ENCODE measurements around the gene HLA-B.
"Not testable (repeated sequence)": the region's sequence is repeated elsewhere in the genome, so short reads cannot be mapped to it uniquely, and the experiment has no call there.

Gene HLA-B
- 3,454 to 3,820 reads per million in 2 experiments for total RNA-seq

GRCh38 chr6:31356946-31357466, at the start of gene HLA-B:
HLA-B (minus strand) TSS chr6:31357179; CDS start chr6:31357158, 21 bp downstream.
- peak; percentile 97 for DNase-seq (ENCODE audit: low read depth)

- DNase-seq (ENCODE audit: low read depth): no peak
Observed at GRCh38 chr6:31405996-31406395, 49.0 kb upstream of the HLA-B start.

- not testable (repeated sequence) for DNase-seq (ENCODE audit: low read depth)
Observed at GRCh38 chr6:31404061-31404364, 47.0 kb upstream of the HLA-B start.

- peak; percentile 56 for DNase-seq (ENCODE audit: low read depth)
Observed at GRCh38 chr6:31403283-31404060, 46.5 kb upstream of the HLA-B start, which contains the start of gene MICA. MICA (plus strand) TSS chr6:31403595; CDS start chr6:31403633, 38 bp downstream.

GRCh38 chr6:31402324-31403282, 45.6 kb upstream of the HLA-B start:
- peak; percentile 19 for DNase-seq (ENCODE audit: low read depth)

GRCh38 chr6:31401403-31401802, 44.4 kb upstream of the HLA-B start:
- no peak for DNase-seq (ENCODE audit: low read depth)

GRCh38 chr6:31400467-31401289, 43.7 kb upstream of the HLA-B start:
- DNase-seq (ENCODE audit: low read depth): peak; percentile 68

GRCh38 chr6:31399589-31400466, 42.8 kb upstream of the HLA-B start:
- DNase-seq (ENCODE audit: low read depth): peak; percentile 40

- no peak for DNase-seq (ENCODE audit: low read depth)
Observed at GRCh38 chr6:31397901-31398525, 41.0 kb upstream of the HLA-B start.

GRCh38 chr6:31397153-31397499, 40.1 kb upstream of the HLA-B start:
- DNase-seq (ENCODE audit: low read depth): not testable (repeated sequence)

- DNase-seq (ENCODE audit: low read depth): peak; percentile 81
Observed at GRCh38 chr6:31396422-31397152, 39.6 kb upstream of the HLA-B start.

- DNase-seq (ENCODE audit: low read depth): no peak
Observed at GRCh38 chr6:31395832-31396231, 38.9 kb upstream of the HLA-B start.

- no peak for DNase-seq (ENCODE audit: low read depth)
Observed at GRCh38 chr6:31394381-31394780, 37.4 kb upstream of the HLA-B start.

GRCh38 chr6:31393932-31394331, 37.0 kb upstream of the HLA-B start:
- DNase-seq (ENCODE audit: low read depth): no peak

GRCh38 chr6:31389802-31390132, 32.8 kb upstream of the HLA-B start:
- not testable (repeated sequence) for DNase-seq (ENCODE audit: low read depth)

GRCh38 chr6:31388916-31389801, 32.2 kb upstream of the HLA-B start:
- DNase-seq (ENCODE audit: low read depth): not testable (repeated sequence)

- no peak for DNase-seq (ENCODE audit: low read depth)
Observed at GRCh38 chr6:31386977-31387376, 30.0 kb upstream of the HLA-B start.

GRCh38 chr6:31386099-31386498, 29.1 kb upstream of the HLA-B start:
- no peak for DNase-seq (ENCODE audit: low read depth)

- DNase-seq (ENCODE audit: low read depth): no peak
Observed at GRCh38 chr6:31385041-31385440, 28.1 kb upstream of the HLA-B start.
